ENCODE results near the gene CHMP1B.

Gene CHMP1B

GRCh38 chr18:11884396-11885030 lies 33.3 kb downstream of the CHMP1B start:
- POLR2A ChIA-PET = no interaction called here
- DNase-seq (ENCODE audit: extremely low spot score) = no peak
- no peak for TF ChIP-seq ZNF384 (IDR thresholded peaks at IDR 0.05)
- no peak for TF ChIP-seq FOXA1 (IDR thresholded peaks at IDR 0.05)
- TF ChIP-seq FOXK2 (IDR thresholded peaks at IDR 0.05) = no peak
- TF ChIP-seq LEF1 (IDR thresholded peaks at IDR 0.05; ENCODE audit: borderline replicate concordance) = no peak
- no peak for TF ChIP-seq SUZ12 (IDR thresholded peaks at IDR 0.05)
- no peak for TF ChIP-seq CTBP1 (IDR thresholded peaks at IDR 0.05; ENCODE audit: borderline replicate concordance)
- CTCF ChIA-PET = no interaction called here

GRCh38 chr18:11885278-11885947 lies 34.2 kb downstream of the CHMP1B start:
- ChIA-PET CTCF (no interaction called here), POLR2A (no interaction called here)
- TF ChIP-seq ZNF384 (IDR thresholded peaks at IDR 0.05) = no peak
- TF ChIP-seq SUZ12 (IDR thresholded peaks at IDR 0.05) = no peak
- TF ChIP-seq NFRKB (IDR thresholded peaks at IDR 0.05) = no peak
- no peak for TF ChIP-seq FOXM1 (IDR thresholded peaks at IDR 0.05; ENCODE audit: borderline replicate concordance)
- TF ChIP-seq CTBP1 (IDR thresholded peaks at IDR 0.05; ENCODE audit: borderline replicate concordance) = no peak
- no peak for TF ChIP-seq LEF1 (IDR thresholded peaks at IDR 0.05; ENCODE audit: borderline replicate concordance)
- no peak for TF ChIP-seq FOXK2 (IDR thresholded peaks at IDR 0.05)
- TF ChIP-seq L3MBTL2 (conservative IDR thresholded peaks at IDR 0.05) = no peak
- TF ChIP-seq BHLHE40 (IDR thresholded peaks at IDR 0.05; ENCODE audit: borderline replicate concordance) = no peak
- no peak for TF ChIP-seq PKNOX1 (IDR thresholded peaks at IDR 0.05)
- TF ChIP-seq ELF4 (IDR thresholded peaks at IDR 0.05) = no peak
- no peak for TF ChIP-seq ARNT (IDR thresholded peaks at IDR 0.05)
- TF ChIP-seq FOXA1 (IDR thresholded peaks at IDR 0.05) = no peak
- TF ChIP-seq HDGF (IDR thresholded peaks at IDR 0.05; ENCODE audit: borderline replicate concordance) = no peak
- TF ChIP-seq SP1 (IDR thresholded peaks at IDR 0.05) = no peak
- TF ChIP-seq TARDBP (IDR thresholded peaks at IDR 0.05) = no peak
- DNase-seq (ENCODE audit: extremely low spot score) = no peak

- TF ChIP-seq FOXM1 (IDR thresholded peaks at IDR 0.05; ENCODE audit: borderline replicate concordance) = no peak
- no peak for TF ChIP-seq L3MBTL2 (conservative IDR thresholded peaks at IDR 0.05)
- TF ChIP-seq HDGF (IDR thresholded peaks at IDR 0.05; ENCODE audit: borderline replicate concordance) = no peak
- no peak for TF ChIP-seq LEF1 (IDR thresholded peaks at IDR 0.05; ENCODE audit: borderline replicate concordance)
- TF ChIP-seq SUZ12 (IDR thresholded peaks at IDR 0.05) = no peak
- TF ChIP-seq TARDBP (IDR thresholded peaks at IDR 0.05) = no peak
- CTCF ChIA-PET = no interaction called here
- POLR2A ChIA-PET = no interaction called here
- DNase-seq (ENCODE audit: extremely low spot score) = no peak
Measured at GRCh38 chr18:11886577-11887110, 35.4 kb downstream of the CHMP1B start.

- no peak for DNase-seq (ENCODE audit: extremely low spot score)
- CTCF ChIA-PET = no interaction called here
- POLR2A ChIA-PET = no interaction called here
- TF ChIP-seq FOXM1 (IDR thresholded peaks at IDR 0.05; ENCODE audit: borderline replicate concordance) (no peak), ZNF384 (IDR thresholded peaks at IDR 0.05) (no peak), L3MBTL2 (conservative IDR thresholded peaks at IDR 0.05) (no peak), PKNOX1 (IDR thresholded peaks at IDR 0.05) (no peak), NFRKB (IDR thresholded peaks at IDR 0.05) (no peak)
Measured at GRCh38 chr18:11887328-11888128, 36.3 kb downstream of the CHMP1B start.

- ChIA-PET POLR2A (no interaction called here), CTCF (no interaction called here)
- no peak for DNase-seq (ENCODE audit: extremely low spot score)
- TF ChIP-seq ZNF384 (IDR thresholded peaks at IDR 0.05) = no peak
- no peak for TF ChIP-seq BHLHE40 (IDR thresholded peaks at IDR 0.05; ENCODE audit: borderline replicate concordance)
- no peak for TF ChIP-seq SP1 (IDR thresholded peaks at IDR 0.05)
- no peak for TF ChIP-seq NFRKB (IDR thresholded peaks at IDR 0.05)
Measured at GRCh38 chr18:11888726-11889125, 37.5 kb downstream of the CHMP1B start.

- CTCF ChIA-PET = no interaction called here
- POLR2A ChIA-PET = no interaction called here
- DNase-seq (ENCODE audit: extremely low spot score) = no peak
- TF ChIP-seq L3MBTL2 (conservative IDR thresholded peaks at IDR 0.05) (no peak), CTBP1 (IDR thresholded peaks at IDR 0.05; ENCODE audit: borderline replicate concordance) (no peak), NFRKB (IDR thresholded peaks at IDR 0.05) (no peak), SP1 (IDR thresholded peaks at IDR 0.05) (no peak), ZNF384 (IDR thresholded peaks at IDR 0.05) (no peak), FOXM1 (IDR thresholded peaks at IDR 0.05; ENCODE audit: borderline replicate concordance) (no peak), FOXA1 (IDR thresholded peaks at IDR 0.05) (no peak), ELF4 (IDR thresholded peaks at IDR 0.05) (no peak), ARNT (IDR thresholded peaks at IDR 0.05) (no peak), PKNOX1 (IDR thresholded peaks at IDR 0.05) (no peak), HDGF (IDR thresholded peaks at IDR 0.05; ENCODE audit: borderline replicate concordance) (no peak), BHLHE40 (IDR thresholded peaks at IDR 0.05; ENCODE audit: borderline replicate concordance) (no peak), LEF1 (IDR thresholded peaks at IDR 0.05; ENCODE audit: borderline replicate concordance) (no peak), TARDBP (IDR thresholded peaks at IDR 0.05) (no peak)
Measured at GRCh38 chr18:11889284-11889683, 38.1 kb downstream of the CHMP1B start.

Data from HEK293T (cell line).